HG03196 (cell line): Measurements from ENCODE around the gene DLGAP1.

ENCODE experiments used
- ATAC-seq: cut with Tn5 transposase; IDR thresholded peaks from one replicate; pipeline ENCODE4 v1.9.1; 2021; ENCODE audit not compliant: unreplicated experiment

DLGAP1 gene

GRCh38 chr18:3463051-3463450, 992.1 kb downstream of the DLGAP1 start:
- no peak for ATAC-seq

GRCh38 chr18:3461704-3462103, 993.4 kb downstream of the DLGAP1 start:
- ATAC-seq = no peak

- no peak for ATAC-seq
Observed at GRCh38 chr18:3460823-3461398, 994.2 kb downstream of the DLGAP1 start.

GRCh38 chr18:3458952-3459853, 995.9 kb downstream of the DLGAP1 start:
- peak; percentile 56 for ATAC-seq

- no peak for ATAC-seq
Observed at GRCh38 chr18:3458378-3458777, 996.7 kb downstream of the DLGAP1 start.

- ATAC-seq = no peak
Observed at GRCh38 chr18:3457261-3457724, 997.8 kb downstream of the DLGAP1 start.

- no peak for ATAC-seq
Observed at GRCh38 chr18:3456686-3457069, 998.4 kb downstream of the DLGAP1 start.

GRCh38 chr18:3455907-3456685, 999.0 kb downstream of the DLGAP1 start:
- ATAC-seq = no peak

GRCh38 chr18:3455090-3455635, 999.9 kb downstream of the DLGAP1 start:
- ATAC-seq = no peak

GRCh38 chr18:3454365-3455089, 1000.6 kb downstream of the DLGAP1 start:
- no peak for ATAC-seq

GRCh38 chr18:3453540-3454364, 1001.4 kb downstream of the DLGAP1 start:
- ATAC-seq = no peak

- no peak for ATAC-seq
Observed at GRCh38 chr18:3452750-3453539, 1002.2 kb downstream of the DLGAP1 start.

- no peak for ATAC-seq
Observed at GRCh38 chr18:3451989-3452749, 1002.9 kb downstream of the DLGAP1 start.

GRCh38 chr18:3451183-3451988, 1003.7 kb downstream of the DLGAP1 start:
- ATAC-seq = no peak

- ATAC-seq = no peak
Observed at GRCh38 chr18:3450799-3451182, 1004.3 kb downstream of the DLGAP1 start.

- no peak for ATAC-seq
Observed at GRCh38 chr18:3450012-3450798, 1004.9 kb downstream of the DLGAP1 start, which contains the start of gene TGIF1. Gene TGIF1, plus strand, starts transcription at chr18:3450172. Its CDS starts 318 bp downstream, at chr18:3450490.
